Esophagus muscularis mucosa (tissue), 4 donors: ENCODE results near the gene SMPD3. TPM values are rescaled to one million over a fixed set of nuclear protein-coding genes. Genes with fewer than 3 reads are reported as not detected.

Experiments
- DNase-seq: peaks from one replicate; pipeline ENCODE4 v3.0.0-alpha.2; 2017; ENCODE audit errors: extremely low spot score
- H3K27ac ChIP-seq, 4 donors: fragments of 200-600 bp; sonication (generic); replicated peaks in 1 of 4; 1 replicate in 3 of 4; 2 replicates in 1 of 4; pipeline ENCODE4 v1.5.1; 2016 to 2019; ENCODE audit warnings: mild to moderate bottlenecking in 1 of 4
- H3K27me3 ChIP-seq, 4 donors: fragments of 200-600 bp; sonication (generic); one replicate each; pipeline versions ENCODE4 v1.5.1 to v1.6.0; 2016 to 2019
- H3K36me3 ChIP-seq, 4 donors: fragments of 200-600 bp; sonication (generic); one replicate each; pipeline ENCODE4 v1.5.1; 2016 to 2019
- H3K4me1 ChIP-seq, 4 donors: fragments of 200-600 bp; sonication (generic); one replicate each; pipeline ENCODE4 v1.5.1; 2016 to 2019
- H3K4me3 ChIP-seq, 4 donors: fragments of 200-600 bp; sonication (generic); 1 replicate in 2 of 4; 2 replicates in 2 of 4; pipeline ENCODE4 v1.5.1; 2016 to 2019; ENCODE audit warnings: mild to moderate bottlenecking in 4 of 4, moderate library complexity in 1 of 4
- H3K9me3 ChIP-seq, 4 donors: fragments of 200-600 bp; sonication (generic); 1 replicate in 3 of 4; 2 replicates in 1 of 4; pipeline ENCODE4 v1.5.1; 2016 to 2019
- EP300 ChIP-seq: sonication (generic); formaldehyde crosslinking; IDR thresholded peaks from one replicate; pipeline ENCODE4 v1.6.1; 2017; ENCODE audit warnings: antibody characterized with exemption
- POLR2A ChIP-seq: fragments of 450-650 bp; IDR thresholded peaks from one replicate; pipeline ENCODE4 v1.6.1; 2017; ENCODE audit warnings: antibody characterized with exemption, moderate library complexity, mild to moderate bottlenecking, low read depth
- POLR2AphosphoS5 ChIP-seq, 2 donors: sonication (generic); formaldehyde crosslinking; IDR thresholded peaks; one replicate each; pipeline ENCODE4 v1.6.1; 2017; ENCODE audit warnings: antibody characterized with exemption in 2 of 2
- WGBS: methylation state at CpG from one replicate; pipeline ENCODE4 v1.1.5; 2018; 5-methylcytosine and 5-hydroxymethylcytosine counted together
- intact Hi-C: fragments of 100-400 bp; cut with DNase I; formaldehyde crosslinking; loops from one replicate; pipeline ENCODE4 v1.15.1; 2023
- total RNA-seq, 4 donors: library from RNA; depleted of rRNA; stranded (reverse); fragments of >200 nt; gene quantifications; one replicate each; pipeline versions ENCODE4 v1.1.0 to v1.2.1, GENCODE V29; 2016
- TF ChIP-seq, protein P1 (sequence below), 3 experiments: fragments of 200-600 bp in 2 of 3; fragments of 450-650 bp in 1 of 3; sonication (generic) in 2 of 3; IDR thresholded peaks; one replicate each; pipeline ENCODE4 v1.5.1; 2017 to 2019; ENCODE audit warnings: antibody characterized with exemption in 3 of 3, mild to moderate bottlenecking in 2 of 3, moderate library complexity in 1 of 3

Gene SMPD3
- total RNA-seq, 4 donors from 2014 or later = 0.32 to 0.92 (median 0.54) TPM

DNA sequence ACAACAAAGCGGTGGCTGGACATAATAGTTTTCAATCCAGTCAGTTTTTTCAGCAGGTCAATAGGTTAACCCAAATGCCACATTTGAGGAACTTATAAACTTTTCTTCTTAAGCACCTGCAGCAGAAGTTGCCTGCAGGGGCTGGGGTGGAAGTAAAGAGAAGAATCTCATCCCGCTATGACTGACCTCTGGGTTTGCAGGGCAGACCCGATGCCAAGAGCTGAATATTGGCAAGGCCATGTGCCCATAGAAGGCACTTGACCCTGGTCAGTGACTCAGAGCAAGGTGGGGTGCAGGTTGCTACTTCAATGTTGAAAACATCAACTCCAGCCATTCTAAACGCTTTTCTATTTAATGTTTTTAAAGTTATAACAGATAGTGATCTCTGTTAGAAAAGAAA, 17.9 kb upstream of the SMPD3 start:
- Histone ChIP-seq H3K27me3 (no peaks in the 10 kb centered on the region), H3K27ac (no peak overlapping the region), H3K4me1 (peaks cover 7 to 18% (median 12%) of the 10 kb centered on the region in 4 donors), H3K4me3 (no peak overlapping the region), H3K36me3 (no peaks in the 10 kb centered on the region), H3K9me3 (peaks cover 0 to 8% (median 3%) of the 10 kb centered on the region in 4 donors)
- TF ChIP-seq, protein P1, sequence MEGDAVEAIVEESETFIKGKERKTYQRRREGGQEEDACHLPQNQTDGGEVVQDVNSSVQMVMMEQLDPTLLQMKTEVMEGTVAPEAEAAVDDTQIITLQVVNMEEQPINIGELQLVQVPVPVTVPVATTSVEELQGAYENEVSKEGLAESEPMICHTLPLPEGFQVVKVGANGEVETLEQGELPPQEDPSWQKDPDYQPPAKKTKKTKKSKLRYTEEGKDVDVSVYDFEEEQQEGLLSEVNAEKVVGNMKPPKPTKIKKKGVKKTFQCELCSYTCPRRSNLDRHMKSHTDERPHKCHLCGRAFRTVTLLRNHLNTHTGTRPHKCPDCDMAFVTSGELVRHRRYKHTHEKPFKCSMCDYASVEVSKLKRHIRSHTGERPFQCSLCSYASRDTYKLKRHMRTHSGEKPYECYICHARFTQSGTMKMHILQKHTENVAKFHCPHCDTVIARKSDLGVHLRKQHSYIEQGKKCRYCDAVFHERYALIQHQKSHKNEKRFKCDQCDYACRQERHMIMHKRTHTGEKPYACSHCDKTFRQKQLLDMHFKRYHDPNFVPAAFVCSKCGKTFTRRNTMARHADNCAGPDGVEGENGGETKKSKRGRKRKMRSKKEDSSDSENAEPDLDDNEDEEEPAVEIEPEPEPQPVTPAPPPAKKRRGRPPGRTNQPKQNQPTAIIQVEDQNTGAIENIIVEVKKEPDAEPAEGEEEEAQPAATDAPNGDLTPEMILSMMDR (IDR thresholded peaks at IDR 0.05) = no peak
- TF ChIP-seq POLR2A = no peak
- TF ChIP-seq EP300 = no peak
- no peak for TF ChIP-seq POLR2AphosphoS5 (IDR thresholded peaks at IDR 0.05)
- intact Hi-C loops = no loop called here
- no peak for DNase-seq
- 79% methylated on average over 4 of the region's 4 CpGs for WGBS

DNA sequence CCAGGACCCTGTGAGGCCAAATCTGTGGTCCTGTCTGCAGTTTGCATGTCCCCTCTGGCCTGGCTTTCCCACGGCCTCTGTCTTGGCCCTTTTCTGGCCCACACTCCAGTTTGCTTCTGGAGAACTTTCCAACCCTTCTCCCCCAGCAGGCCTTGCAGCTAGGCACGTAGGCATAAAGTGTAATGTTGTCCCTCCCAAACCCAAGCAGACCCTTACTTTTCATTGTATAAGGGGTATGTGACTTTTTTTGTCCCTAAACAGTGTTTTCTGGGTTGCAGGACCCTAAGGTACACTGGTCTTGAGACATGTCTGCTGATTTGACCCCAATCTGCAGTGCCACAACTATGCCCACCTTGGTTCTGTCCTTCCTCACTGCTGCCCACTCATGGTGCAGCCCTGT, 15.6 kb upstream of the SMPD3 start:
- H3K4me3 ChIP-seq = no peak overlapping the region
- intact Hi-C loops = no loop called here
- no peak for DNase-seq
- H3K27ac ChIP-seq = no peak overlapping the region
- H3K27me3 ChIP-seq = peaks cover 0 to 4% (median 0%) of the 10 kb centered on the region in 4 donors
- peaks cover 0 to 5% (median 0%) of the 10 kb centered on the region in 4 donors for H3K4me1 ChIP-seq
- no peaks in the 10 kb centered on the region for H3K36me3 ChIP-seq
- 74% methylated on average over 2 of the region's 2 CpGs for WGBS
- TF ChIP-seq EP300 (no peak), POLR2AphosphoS5 (IDR thresholded peaks at IDR 0.05) (no peak), POLR2A (no peak)
- TF ChIP-seq, protein P1 (IDR thresholded peaks at IDR 0.05) = no peak
- peaks cover 0 to 8% (median 3%) of the 10 kb centered on the region in 4 donors for H3K9me3 ChIP-seq

DNA sequence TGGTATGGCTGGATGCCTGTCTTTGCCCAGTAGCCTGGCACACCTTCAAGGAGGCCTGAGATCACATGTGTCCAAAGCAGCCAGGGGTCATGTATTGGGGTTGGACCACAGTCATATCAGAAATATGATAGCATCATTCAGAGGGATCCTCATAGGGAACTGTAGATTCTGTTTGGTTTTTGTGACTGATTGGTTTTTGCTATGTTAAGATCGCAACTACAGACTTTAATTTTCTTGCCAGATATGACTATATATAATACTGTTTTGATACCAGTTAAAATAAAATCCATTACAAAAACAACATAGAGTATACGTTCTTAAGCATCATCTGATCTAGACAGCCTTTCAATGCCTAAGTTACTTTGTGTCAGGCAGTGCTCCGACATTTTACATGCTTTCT, 11.8 kb upstream of the SMPD3 start:
- Histone ChIP-seq H3K27ac (no peak overlapping the region), H3K9me3 (peaks cover 0 to 8% (median 3%) of the 10 kb centered on the region in 4 donors), H3K27me3 (peaks cover 0 to 4% (median 0%) of the 10 kb centered on the region in 4 donors), H3K4me3 (no peak overlapping the region), H3K4me1 (no peaks in the 10 kb centered on the region), H3K36me3 (no peaks in the 10 kb centered on the region)
- DNase-seq = no peak
- intact Hi-C loops = no loop called here
- WGBS = 72% methylated on average over 3 of the region's 3 CpGs
- TF ChIP-seq POLR2A = no peak
- TF ChIP-seq POLR2AphosphoS5 (IDR thresholded peaks at IDR 0.05) = no peak
- no peak for TF ChIP-seq EP300
- TF ChIP-seq, protein P1 (IDR thresholded peaks at IDR 0.05) = no peak

DNA sequence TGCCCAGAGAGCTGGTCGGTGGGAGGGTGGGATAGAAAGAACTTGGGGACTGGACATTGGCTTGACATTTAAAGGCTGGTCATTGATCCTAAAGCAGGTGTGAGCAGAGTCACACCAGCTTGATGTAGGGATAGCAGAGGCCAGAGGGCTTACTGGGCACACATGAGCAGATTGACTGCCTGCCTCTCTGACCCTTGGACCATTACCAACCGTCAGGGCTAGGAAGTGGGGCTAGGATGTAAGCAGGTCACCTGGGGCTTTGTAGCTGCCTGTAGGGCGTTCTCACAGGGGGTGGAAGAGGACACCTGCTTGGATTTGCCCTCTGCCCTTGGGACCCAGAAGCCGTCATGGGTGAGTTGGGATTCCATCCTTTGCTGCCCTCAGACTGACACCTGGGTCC, 11.1 kb upstream of the SMPD3 start:
- Histone ChIP-seq H3K9me3 (peaks cover 0 to 8% (median 3%) of the 10 kb centered on the region in 4 donors), H3K27me3 (peaks cover 0 to 4% (median 0%) of the 10 kb centered on the region in 4 donors), H3K27ac (no peak overlapping the region), H3K4me3 (no peak overlapping the region), H3K36me3 (no peaks in the 10 kb centered on the region), H3K4me1 (no peaks in the 10 kb centered on the region)
- no peak for TF ChIP-seq EP300
- TF ChIP-seq, protein P1 (IDR thresholded peaks at IDR 0.05) = no peak
- no peak for TF ChIP-seq POLR2AphosphoS5 (IDR thresholded peaks at IDR 0.05)
- no peak for TF ChIP-seq POLR2A
- 74% methylated on average over 3 of the region's 4 CpGs for WGBS
- intact Hi-C loops = no loop called here
- no peak for DNase-seq

DNA sequence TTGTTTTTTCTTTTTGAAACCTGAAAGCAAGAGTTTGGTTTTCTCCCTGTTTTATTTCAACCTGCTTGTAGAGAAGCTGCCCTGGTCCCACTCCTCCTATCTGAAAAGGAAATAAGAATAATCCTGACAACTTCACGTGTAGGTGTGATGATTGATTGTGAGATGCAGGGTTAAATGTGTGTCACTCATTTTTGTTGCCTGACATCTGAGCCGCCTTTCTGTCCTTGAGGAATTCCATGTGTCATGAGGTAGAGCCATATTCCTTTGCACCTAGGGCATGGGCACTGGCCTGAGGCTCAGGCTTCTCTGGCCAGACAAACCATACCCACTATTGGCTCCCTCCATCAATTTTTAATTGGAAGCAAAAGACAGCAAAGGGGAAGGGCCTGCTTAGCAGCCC, 10.2 kb upstream of the SMPD3 start:
- H3K9me3 ChIP-seq = peaks cover 0 to 8% (median 3%) of the 10 kb centered on the region in 4 donors
- no peak for DNase-seq
- WGBS = 86% methylated on average over 2 of the region's 2 CpGs
- H3K36me3 ChIP-seq = no peaks in the 10 kb centered on the region
- intact Hi-C loops = no loop called here
- H3K27ac ChIP-seq = no peak overlapping the region
- H3K27me3 ChIP-seq = peaks cover 0 to 4% (median 0%) of the 10 kb centered on the region in 4 donors
- H3K4me3 ChIP-seq = no peak overlapping the region
- no peaks in the 10 kb centered on the region for H3K4me1 ChIP-seq
- TF ChIP-seq POLR2A = no peak
